ENCODE data around the gene JCAD.

JCAD gene

DNA sequence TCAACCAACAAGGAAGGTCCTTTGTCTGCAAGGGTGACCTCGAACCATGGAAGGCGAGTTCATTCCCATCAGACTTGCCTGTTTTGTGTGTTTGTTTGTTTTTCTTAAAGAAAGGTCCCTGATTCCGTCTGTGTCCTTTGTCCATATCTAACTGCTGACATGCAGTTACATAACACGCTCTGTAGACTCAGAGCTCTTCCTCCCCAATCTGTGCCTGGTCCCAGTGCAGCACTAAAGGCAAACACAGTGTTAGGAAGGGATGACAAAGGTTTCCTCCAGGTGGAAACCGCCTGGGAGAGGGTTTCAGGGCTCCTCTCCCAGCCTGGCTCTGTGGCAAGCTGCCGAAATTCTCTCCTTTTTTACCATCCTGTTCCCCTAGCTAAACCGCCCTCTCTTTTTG, 13.4 kb downstream of the JCAD start:
- no peak for DNase-seq (ENCODE audit: low read depth, low spot score)

DNA sequence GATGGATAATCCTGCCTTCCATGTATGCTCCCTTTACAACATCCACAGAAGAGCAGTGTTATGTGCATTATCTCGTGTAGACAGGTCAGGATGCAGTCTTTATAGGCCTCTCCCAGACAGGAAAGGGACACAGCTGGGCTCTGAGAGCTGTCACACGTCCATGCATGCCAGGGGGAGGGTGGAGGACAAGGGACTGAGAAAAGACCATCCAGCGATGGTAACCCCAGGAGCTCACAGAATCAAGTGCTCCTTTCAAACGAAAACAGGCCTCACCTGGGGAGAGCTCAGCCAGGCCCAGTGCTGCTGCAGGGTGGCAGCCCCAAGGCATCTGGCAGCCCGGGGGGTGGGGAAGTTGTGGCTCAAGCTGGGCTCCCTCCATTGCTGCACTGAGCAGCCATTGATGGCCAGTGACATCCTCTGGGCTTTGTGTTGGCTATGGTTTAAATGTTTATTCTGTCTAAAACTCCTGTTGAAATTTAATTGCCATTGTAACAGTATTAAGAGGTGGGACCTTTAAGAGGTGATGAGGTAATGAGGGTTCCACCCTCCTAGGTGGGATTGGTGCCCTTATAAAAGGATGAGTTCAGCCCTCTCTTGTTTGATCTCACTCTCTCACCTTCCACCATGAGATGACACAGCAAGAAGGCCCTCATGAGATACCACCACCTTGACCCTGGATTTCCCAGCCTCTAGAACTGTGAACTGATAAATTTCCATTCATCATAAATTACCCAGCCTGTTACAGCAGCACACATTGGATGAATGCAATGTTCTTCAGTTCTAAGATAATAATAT, 15.7 kb downstream of the JCAD start:
- no peak for DNase-seq (ENCODE audit: low read depth, low spot score)

DNA sequence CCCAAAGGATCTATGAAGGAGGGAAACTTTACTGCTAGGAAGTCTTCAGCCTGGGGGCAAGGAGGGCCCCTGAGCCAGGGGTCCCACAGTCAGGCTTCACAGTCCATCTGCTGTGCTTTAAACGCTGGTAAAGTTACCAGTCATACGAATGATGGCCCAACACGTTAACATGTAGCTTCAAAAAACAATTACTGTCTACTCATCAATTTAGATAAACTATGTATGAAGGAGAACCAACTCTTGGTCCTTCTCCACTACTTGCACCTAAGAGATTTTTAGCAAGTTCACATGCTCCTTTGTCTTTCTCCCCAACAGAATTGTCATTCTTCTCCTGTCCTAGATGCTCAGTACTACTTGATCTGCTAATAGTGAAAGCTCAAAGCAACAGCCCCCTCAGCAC, 16.6 kb downstream of the JCAD start:
- DNase-seq (ENCODE audit: low read depth, low spot score), result no peak

DNA sequence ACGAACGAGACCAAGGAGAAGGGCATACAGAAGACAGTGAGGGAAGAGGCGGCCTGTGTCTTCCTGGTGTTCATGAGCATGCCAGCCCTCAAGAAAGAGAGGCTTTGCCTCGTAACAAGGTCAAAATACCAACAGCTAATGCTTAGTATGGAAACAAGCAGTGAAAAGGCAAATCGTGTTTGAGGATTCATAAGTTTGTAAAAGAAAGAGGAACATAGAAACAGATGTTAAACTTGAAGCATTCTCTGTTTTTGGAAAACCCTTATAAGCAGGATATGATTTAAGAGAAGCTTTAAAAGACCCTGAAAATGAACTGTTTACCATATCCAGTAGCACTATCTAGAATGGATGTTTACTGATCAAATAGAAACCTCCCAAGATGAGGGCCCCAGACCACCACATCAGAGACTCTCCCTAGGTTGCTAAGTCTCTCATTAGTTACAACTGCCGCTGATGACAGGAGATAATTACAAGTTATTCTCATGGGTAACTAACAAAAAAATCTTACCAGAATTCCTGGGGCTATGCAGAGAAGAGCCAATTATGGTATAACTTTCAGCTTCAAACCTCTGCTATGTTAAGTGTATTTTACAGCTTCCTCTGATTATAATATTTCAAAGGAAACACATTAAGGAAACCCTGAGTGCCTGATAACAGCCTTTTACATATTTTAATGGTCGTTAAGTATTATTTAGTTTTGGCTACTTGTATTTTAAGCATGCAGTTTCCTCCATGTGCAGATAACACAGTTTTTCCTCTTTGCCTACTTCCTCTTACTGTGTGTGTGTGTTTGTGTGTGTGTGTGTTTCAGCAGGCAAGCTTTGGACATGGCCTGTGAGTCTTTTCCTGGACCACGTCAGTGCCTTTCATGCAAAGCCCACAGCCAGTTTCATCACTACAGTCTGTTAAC, 17.9 kb downstream of the JCAD start:
- DNase-seq (ENCODE audit: low read depth, low spot score), result no peak

DNA sequence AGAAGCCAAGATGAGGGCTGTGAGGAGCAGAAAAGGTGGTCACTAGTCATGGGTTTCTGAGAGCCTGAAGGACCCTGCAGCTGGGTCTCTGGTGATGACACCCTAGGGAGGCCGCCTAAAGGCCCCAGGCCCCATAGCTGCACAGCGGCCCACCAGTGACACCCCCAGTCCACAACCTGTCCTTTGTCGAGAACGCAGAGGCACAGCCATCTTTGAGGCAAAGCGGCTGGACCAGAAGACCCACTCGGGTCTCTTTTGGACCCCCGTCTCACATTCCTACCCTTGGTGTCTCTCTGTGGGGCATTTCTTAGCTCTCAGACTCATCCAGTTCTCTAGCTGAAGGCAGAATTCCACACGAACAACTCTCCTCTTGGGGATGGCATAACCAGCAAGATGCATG, 18.8 kb downstream of the JCAD start:
- DNase-seq (ENCODE audit: low read depth, low spot score), result no peak

DNA sequence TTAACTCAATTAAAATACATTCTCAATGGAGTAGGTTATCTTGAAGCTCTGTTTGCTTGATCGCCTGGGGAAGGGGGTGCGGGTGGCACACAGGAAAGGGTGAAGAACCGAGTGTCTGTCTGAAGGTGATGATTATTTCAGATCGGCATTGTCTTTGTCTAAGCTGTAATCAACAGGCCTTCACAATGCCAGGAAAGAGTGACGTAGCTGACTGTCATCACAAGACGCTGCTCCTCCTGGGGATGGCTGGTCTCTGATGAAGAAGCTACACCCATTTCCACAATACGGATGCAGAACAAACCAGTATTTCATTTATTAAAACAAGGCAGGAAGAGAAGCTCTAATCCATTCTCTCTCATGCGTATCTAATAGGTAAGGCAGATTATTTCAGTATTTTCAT, 19.4 kb downstream of the JCAD start:
- no peak for DNase-seq (ENCODE audit: low read depth, low spot score)

DNA sequence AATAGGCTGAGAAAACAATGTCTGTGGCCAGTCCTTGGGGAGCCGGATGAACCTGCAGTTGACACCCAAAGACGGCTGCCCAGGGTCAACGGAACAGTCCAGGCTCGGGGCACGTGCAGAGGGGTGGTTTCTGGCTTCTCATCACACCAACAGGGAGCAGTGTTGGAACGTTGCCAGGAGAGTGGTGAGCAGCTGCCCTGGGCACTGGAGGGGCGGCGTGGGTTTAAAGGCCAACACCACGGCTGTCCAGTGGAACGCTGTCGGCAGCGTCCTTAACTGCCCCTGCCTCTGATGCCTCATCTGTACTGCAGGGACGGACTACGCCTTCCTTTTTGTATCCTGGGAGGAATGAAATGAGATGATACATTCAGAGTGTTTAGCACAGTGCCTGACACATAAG, 19.8 kb downstream of the JCAD start:
- no peak for DNase-seq (ENCODE audit: low read depth, low spot score)

DNA sequence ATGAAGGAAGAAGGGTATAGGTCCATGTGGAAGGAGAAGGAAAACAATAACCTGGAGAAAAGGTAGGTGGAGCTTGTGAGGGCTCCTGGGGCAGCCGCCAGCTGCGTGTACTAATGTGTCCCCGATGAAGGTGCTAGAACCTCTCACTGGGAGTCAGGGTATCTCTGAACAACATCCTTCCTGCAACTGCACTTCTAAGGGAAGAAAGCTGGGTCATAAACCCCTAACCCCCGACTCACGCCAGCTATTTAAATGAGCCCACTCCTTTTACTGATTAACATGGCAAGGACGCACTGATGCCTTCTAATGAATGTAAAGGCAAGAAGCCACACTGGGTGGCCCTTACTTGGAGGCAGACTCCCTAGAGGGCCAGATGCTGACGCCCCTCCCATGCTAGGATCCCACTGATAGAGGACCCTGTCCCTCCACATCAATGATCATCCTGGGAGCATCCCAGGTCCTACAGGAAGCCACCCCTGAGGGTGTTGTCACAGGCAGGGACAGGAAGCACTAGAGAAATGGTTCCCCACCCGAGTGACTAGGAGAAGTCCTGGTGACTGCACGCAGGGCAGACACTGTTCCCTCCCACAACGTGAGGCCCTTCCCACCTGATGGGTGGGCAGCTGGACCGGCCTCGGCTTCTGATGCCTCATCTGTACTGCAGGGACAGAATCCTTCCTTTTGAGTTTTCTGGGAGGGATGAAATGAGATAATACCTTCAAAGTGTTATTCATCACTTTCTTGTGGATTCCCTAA, 20.4 kb downstream of the JCAD start:
- DNase-seq (ENCODE audit: low read depth, low spot score), result no peak

DNA sequence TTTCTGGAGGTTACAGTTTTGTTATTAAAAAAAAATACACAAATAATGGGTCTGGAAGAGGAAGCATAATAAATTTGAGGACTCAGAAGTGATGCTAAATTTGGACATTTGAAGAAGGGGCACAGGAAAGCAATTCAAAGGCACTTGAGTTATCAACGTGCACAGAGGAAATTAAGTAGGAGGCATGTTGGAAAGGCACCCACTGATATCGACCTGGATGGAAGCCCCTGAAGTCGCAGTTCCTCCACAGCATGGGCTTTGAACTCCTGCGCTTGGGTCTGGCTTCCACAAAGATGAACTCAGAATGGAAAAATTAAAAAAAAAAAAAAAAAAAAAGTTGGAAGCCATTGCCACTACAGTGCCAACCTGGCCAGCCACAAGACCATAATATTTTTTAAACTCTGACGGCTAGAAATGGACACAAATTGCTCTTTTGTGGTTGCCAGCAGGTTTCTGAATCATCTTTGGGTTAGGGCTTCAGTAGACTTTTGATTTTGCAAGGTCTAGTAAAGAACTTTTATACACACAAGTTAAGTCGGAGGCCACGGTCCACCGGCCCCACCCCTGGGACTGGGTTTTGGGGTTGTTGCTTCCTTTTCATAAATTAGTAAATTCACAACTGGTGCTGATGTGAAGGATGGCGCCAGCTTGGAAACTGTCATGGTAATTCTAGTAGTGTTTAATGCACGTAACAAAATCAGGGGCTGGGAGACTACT, 21.6 kb downstream of the JCAD start:
- DNase-seq (ENCODE audit: low read depth, low spot score), result no peak

DNA sequence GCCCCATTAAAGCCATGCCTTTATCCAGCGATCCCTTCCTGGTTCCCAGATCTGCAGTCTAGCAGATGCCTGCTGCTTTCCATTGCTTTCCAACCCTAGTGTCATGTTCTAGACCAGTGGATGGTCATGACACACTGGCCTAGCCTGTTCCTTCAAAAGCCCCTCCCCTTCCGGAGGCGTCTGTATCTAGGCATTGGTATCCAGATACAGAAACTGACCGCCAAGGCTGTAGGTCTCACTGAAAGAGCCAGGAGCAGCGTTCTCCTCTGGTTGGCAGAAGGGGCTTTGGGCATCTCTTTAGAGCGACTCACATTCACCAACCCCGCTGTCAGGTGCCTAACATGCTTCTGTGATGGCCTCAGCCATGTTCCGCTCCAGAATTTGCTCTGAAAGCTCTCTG, 22.6 kb downstream of the JCAD start:
- peak; percentile 32 for DNase-seq (ENCODE audit: low read depth, low spot score)

DNA sequence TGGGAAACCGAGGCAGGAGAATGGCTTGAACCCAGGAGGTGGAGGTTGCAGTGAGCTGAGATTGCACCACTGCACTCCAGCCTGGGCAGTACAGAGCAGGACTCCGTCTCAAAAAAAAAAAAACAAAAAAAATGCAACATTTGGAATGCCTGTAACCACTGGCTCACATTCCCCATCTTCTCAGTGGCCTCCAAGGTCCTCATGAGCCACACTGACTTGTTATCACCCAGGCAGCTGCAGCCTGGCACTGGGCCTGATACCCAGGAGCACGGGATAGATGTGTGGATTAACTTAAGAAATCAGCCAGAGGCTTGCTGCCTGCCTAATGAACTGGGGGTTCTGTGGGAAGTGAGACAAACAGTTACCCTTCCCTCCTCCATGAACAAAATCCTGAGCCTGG, 23.0 kb downstream of the JCAD start:
- peak; percentile 53 for DNase-seq (ENCODE audit: low read depth, low spot score)

DNA sequence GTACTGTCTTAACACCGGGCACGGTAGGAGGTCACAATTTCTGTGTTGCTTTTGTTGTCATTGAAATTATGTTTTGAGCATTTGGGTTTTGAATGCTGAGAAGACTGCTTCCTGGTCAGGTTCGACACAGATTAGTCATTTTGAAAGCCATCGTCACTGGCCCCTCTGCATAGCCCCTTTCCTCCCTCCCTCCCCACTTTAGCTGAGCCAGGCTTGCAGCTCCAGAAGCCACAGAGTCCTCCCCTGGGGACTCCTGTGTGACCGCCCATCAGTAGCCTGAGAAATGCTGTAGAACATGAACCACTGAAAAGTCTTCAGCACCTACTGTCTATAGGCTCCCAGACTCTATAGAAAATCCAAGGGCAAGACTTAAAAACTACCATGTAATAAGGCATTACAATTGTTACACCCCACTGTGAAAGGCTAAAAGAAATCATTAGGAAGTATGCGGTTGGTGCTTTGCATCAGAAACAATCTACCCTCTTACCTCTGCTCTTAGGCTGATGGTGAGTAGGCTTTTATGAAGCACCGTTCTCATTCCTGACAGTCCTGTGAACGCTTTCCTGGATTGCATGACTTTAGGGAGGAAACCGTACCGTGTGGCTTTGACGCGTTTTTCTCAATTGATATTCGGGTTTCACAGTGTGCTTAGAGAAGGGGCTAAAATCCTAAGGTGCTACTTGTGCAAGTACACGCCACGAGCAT, 24.8 kb downstream of the JCAD start:
- DNase-seq (ENCODE audit: low read depth, low spot score), result no peak

DNA sequence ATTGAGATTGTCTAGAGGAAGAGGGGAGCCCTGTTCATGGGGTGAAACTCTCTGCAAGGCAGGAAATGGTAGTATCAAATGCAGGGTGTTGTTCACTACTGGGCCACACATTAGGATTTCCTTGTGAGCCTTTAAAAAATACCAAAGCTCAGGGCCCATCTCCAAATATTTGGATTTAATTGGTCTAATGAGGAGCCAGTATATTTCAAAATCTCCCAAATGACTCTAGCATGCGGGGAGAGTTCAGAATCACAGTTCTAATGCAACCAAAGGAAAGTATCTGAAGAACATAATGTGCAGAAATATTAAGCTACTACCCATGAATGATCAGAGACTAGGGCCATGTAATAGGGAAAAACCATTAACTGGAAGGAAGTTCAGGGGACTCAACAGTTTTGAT, 27.3 kb downstream of the JCAD start:
- DNase-seq (ENCODE audit: low read depth, low spot score), result no peak

DNA sequence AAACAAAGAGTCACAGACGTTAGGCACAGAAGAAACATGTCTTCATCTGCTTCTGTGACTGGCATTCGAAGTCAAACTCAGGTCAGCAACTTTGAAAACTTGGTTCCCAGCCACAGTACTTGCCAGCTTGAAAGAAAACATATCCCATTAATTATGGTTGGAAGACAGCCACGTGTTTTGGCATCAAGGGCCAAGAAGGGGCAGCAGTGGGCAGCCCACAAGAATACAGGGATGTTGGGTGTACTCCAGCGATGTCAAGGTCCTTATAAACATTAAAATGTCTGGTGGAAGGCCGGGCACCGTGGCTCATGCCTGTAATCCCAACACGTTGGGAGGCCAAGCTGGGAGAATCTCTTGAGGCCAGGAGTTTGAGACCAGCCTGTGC, 29.5 kb downstream of the JCAD start:
- peak; percentile 58 for DNase-seq (ENCODE audit: low read depth, low spot score)

DNA sequence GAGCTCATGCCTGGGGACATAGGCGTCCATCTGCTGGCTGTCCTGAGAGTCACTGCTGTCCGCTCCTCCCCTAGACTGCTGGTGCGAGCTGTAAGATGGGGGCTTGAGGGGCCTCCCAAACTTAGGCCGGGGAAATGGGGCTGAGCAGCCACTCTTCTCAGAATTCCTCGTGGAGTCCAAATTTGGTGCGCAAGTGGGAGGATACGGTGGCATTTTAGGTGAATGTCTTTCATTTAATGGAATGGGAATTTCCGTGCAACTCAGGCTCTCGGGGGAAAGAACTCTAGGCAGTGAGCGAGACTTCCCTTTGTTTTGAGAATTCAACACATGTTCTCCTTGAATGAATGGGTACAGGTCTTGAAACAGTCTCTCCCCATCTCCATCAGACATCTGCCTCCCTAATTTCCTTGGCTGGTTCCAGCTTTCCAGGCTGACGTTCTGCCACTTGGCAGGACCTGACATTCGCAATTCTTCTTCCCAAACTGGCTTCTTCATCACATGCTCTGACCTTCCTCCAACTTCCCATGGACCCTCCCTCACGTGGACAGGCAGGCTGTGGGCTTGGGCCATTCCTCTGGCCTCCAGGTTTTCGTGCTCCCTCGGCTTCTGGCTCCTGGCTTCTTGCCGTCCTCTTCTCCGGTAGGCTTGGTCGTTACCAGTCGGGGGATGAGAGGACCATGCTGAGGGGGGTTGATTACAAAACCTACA, 30.1 kb downstream of the JCAD start:
- DNase-seq (ENCODE audit: low read depth, low spot score), result no peak

DNA sequence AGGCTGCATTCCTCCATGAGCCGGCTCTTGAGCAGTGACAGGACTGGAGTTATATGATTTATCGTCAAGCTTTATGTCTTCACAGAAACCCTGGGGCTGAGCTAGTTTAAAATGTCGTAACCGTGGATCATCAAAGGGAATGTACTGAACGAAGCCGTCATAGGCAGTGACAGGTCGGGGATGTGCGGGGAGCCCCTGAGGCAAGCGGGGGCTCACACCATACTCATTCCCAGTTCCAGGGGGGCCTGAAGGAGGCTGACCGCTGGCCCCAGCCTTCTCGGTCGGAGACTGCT, 30.7 kb downstream of the JCAD start:
- no peak for DNase-seq (ENCODE audit: low read depth, low spot score)

DNA sequence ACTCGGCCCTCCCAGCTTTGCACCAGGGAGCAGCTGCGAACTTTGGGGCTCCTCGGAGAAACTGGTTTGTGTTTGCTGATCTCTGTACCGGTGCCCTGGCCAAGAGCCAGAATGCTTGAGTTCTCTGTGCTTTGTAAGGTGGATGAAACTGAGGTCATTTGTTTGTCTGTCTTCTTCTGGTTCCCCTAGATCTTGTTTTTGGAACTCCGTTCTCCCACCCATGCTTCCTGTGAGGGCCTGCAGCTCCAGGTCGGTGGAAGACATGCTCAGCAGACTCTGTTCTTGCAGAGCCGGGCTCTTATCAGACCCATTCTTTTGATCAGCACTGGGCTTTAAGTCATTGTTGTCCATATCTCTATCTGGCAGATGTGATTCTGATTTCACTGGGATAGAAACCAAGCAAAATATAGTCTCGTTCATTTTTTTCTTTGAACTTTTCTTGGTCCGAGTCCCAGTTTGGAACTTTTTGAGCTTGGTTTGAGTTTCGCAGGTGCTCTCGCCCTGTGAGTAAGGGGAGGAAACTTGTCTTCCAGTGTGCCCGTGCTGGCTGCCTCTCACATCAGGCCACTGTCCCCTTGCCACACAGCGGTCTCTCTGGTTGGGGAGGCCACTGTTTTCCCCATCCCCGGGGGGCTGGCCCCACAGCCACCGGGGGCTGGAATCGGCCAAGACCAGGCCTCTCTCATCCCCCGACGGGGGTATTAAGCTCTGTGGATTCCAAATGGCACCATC, 31.2 kb downstream of the JCAD start:
- DNase-seq (ENCODE audit: low read depth, low spot score), result peak; percentile 29

DNA sequence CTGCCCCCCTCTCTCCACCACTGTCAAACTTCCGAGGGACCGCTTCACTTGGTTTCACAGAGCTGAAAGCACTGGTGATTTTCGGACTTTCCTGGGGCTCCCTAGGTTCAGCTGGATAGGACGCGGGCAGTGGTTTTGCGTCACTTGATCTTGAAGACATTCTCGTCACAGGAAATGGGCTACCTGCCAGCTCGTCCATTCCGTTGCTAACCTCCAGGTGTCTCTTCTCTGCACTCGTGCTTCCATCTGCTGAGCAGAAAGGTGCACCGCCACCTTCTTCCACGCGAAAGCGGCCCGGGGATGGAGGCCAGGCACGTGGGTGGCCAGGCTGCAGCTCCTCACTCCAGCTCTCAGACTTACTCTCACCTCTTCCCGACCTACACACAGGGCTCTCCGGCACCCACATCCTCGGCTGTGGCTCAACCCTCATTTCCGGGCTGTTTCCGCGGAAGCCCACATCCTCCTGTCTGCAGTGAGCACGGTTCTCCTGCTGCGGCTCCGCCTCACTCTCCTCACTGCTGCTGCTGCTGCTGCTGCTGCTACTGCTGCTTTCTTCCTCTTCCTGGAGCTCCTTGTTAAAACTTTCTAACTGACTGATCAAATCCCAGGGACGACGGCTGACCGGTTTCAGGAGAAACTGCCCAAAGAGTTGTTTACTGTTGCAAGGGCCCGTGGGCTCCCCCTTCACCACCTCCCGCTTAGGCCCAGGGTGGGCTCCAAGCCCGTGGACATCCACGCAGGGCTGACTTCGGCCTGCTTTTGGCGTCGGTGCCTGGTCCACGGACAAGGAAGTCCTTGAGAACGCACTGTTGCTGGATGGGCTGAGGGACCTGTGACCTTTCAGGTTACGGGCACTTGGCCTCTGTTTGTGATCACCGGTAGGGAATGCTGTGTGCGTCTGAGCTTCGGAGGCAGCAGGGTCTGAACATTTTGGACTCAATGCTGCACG, 32.1 kb downstream of the JCAD start:
- no peak for DNase-seq (ENCODE audit: low read depth, low spot score)

DNA sequence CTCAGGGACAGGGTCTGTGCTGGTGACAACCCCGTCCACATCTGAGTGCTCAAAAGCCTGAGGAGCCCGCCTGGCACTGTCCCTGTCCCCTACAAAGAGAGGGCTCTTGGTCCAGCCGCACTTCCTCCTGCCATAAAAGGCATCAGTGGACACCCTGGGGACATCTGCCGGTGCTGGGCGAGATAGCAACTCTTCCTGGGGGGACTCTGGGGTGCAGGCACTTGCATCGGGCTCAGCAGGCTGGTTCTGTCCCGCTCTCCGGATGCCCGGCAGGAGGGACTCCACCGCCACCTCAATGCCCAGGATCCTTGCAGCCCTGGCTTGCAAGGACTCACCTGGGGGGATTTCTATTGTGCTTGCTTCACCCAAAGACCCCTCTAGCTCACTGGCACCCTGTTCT, 32.8 kb downstream of the JCAD start:
- no peak for DNase-seq (ENCODE audit: low read depth, low spot score)
